ENCODE measurements around the gene DCUN1D3.

The DCUN1D3 gene

DNA sequence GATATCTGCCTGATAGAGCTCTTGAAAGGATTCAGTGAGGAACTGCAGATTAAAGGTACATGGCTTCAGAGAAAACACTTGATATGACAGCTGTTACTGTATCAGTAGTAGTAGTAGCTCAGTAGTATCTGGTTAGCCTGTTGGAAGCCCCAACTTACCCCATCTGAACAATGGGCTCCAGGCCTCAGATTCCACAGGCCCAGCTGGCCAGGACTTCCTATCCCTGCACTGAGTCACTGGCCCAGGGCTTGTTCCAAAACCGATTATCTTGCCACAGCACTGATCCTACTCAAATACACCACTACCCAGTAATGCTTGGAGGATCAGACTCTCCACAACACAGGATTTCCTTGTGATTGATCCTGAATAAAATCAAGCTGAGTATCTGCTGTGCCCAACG lies 32.6 kb downstream of the DCUN1D3 start:
- TF ChIP-seq GATA2 (IDR thresholded peaks at IDR 0.05; ENCODE audit: low read depth, low read length) = no peak
- TF ChIP-seq GATA3 (IDR thresholded peaks at IDR 0.05; ENCODE audit: low read depth, low read length) = no peak

DNA sequence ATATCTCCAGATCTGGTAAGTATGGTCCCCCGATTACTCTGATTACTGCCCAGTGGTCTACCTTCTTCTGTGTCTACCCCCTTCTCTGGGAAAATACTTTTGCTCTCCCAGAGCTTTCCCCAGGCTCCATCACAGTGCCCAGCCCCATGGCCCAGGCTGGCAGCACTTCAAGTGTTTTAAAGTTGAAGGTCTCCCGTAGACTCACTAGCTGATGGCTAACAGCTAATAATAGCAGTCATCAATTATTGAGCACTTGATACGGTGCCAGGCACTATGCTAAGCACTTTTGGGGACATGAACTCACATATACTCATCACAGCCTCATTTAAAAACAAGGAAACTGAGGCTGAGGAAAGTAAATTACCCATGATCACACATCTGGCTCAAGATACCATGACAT lies 33.4 kb downstream of the DCUN1D3 start:
- no peak for TF ChIP-seq GATA2 (IDR thresholded peaks at IDR 0.05; ENCODE audit: low read depth, low read length)
- TF ChIP-seq GATA3 (IDR thresholded peaks at IDR 0.05; ENCODE audit: low read depth, low read length) = no peak

DNA sequence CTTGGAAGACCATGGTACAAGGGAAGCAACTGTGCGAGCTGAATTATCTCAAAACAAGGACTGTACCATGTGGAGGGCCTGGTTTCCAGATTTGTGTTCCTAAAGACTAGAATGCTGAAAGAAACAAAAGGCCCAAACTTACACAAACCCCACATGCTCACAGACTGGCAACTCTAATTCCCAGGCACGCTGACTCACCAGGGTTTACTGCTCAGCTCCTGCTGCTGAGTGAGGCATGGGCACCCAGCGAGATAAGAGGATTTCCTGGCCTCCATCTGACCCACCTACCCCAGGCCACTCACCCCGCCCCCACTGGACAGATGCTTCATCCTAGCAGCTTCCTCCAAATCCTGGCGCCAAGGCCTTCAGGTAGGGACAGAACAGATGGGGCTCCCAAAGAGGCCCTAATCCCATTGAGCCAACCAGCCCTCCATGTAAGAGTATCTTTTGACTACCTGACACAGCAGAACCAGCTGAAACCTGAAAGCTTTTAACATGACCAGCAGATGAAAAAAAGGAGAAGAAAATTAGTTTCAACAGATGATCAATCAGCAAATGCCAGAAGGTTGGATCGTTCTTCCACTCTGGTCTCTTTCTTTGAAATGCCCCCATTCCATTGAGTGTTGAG lies 33.9 kb downstream of the DCUN1D3 start:
- TF ChIP-seq GATA2 (IDR thresholded peaks at IDR 0.05; ENCODE audit: low read depth, low read length) (no peak), GATA3 (IDR thresholded peaks at IDR 0.05; ENCODE audit: low read depth, low read length) (no peak)

DNA sequence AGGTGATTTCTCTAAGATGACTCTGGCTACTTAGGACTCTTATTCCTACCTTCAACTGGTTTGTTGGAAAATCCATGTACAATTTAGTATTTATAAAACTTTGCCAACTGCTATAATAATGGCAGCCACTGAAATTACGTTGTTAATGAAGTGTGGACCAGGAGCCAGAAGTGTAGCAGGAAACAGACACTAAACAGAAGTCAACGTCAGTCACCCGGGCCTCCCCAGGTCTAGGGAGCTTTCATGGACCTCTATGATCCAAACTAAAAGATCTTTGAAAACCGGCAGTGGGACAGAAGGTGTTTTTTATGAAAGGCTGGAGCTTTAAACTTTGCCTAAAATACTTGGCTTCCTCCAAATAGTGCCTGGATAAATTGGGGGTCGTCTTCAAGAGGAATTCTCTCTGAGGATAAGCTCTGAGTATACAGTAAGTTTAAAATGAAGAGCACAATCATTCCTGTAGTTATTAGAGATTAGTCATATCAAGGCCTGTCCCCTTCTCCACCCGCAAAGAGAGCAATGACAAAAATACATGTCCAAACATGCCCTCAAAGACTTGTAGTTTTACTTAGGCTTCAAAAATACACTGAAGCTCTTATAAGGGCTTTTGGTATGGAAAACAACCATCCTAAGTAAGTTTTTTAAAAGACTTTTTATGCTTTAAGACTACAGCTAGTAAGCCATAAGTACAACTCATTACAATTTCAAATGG lies 34.6 kb downstream of the DCUN1D3 start:
- TF ChIP-seq GATA2 (IDR thresholded peaks at IDR 0.05; ENCODE audit: low read depth, low read length) = no peak
- no peak for TF ChIP-seq GATA3 (IDR thresholded peaks at IDR 0.05; ENCODE audit: low read depth, low read length)

DNA sequence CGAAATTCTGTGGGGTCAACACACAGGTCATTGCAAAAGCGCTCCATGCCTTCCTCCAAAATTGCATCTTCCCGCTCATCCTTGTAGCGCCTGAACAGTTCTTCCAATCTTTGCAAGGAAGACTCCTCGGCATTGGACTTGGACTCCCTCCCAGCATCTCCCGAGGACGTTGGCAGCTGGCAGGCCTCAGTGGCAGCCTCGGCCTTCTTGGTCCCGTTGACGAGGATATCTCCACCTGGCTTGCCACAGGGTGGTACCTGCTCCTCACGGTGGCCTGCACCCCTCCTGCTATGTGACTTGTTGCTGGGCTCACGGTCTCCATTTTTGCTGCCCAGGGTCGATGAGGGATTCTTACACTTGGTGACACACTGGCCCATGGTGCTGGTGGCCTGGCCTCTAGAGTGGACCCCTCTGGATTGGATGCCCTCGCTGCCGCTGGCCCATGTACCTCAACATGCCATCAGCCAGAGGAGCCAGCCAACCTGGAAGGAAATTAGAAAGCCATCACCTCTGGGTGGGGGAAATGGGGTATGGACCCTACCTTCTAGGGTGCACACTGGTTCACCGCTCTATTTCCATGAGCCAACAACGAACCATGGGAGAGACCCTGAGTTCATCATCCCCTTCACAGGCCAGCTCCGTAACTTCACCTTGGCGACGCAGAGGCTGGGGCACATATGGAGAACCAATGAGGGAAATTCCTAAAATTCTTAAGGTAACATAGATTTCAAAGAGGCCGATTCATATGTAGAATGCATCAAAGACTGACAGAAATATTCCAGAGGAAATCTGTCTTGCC lies 37.8 kb downstream of the DCUN1D3 start:
- TF ChIP-seq GATA2 (IDR thresholded peaks at IDR 0.05; ENCODE audit: low read depth, low read length) (no peak), GATA3 (IDR thresholded peaks at IDR 0.05; ENCODE audit: low read depth, low read length) (no peak)

DNA sequence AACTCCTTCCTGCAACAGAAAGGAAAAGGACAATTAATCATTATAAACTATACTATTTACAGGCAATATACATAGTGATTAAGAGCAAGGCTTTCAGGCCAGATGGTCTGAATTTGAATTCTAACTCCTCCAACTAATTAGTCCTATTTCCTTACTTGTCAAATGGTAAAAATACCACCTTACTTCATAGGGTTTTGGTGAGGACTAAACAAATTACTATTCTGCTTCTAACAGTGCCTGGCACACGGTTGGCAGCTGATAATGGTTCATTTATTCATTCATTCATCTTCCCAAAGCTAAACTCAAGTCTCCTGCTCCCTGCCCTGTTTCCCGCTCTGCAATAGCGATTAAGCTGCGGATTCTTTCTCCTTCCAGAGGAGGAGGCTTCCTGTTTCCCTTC lies 39.8 kb downstream of the DCUN1D3 start:
- TF ChIP-seq GATA2 (IDR thresholded peaks at IDR 0.05; ENCODE audit: low read depth, low read length) (no peak), GATA3 (IDR thresholded peaks at IDR 0.05; ENCODE audit: low read depth, low read length) (no peak)

DNA sequence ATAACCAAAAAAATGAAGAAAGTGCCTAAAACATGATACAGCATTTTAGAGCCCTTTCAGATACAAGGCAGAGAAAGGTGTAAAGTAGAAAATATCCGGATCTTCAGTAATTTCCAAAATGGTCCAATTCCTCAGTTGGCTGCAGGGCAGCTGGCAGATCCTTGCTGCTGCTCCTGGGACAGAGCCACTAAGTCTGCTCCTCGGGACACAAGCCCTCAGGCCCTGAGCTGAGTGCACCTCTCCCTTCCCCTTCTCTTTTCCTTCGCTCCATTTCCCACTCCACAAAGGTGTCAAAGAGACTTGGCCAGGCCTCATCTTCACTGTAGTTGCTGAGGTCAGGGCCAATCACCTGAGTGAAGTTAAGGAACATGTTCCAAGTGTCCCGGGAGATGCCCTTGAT lies 40.5 kb downstream of the DCUN1D3 start:
- TF ChIP-seq GATA2 (IDR thresholded peaks at IDR 0.05; ENCODE audit: low read depth, low read length) = no peak
- TF ChIP-seq GATA3 (IDR thresholded peaks at IDR 0.05; ENCODE audit: low read depth, low read length) = no peak

DNA sequence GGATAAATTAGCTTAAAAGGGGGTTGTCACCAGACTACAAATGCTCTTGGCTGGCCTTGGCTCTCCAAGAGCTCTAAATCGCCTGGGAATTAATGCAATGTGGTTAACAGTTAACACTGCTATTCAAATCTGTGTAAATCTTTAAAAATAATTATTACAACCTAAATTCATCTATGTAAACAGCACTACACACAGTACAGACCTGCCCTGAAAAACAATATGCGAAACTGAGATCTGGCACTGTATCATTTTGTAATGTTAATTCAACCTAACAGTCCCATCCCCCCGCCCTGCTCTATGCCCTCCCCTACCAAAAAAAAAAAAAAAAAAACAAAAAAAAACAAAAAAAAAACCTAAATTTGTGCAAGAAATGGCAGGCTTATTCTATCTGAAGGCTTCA lies 40.9 kb downstream of the DCUN1D3 start:
- TF ChIP-seq GATA3 (IDR thresholded peaks at IDR 0.05; ENCODE audit: low read depth, low read length) (no peak), GATA2 (IDR thresholded peaks at IDR 0.05; ENCODE audit: low read depth, low read length) (no peak)

DNA sequence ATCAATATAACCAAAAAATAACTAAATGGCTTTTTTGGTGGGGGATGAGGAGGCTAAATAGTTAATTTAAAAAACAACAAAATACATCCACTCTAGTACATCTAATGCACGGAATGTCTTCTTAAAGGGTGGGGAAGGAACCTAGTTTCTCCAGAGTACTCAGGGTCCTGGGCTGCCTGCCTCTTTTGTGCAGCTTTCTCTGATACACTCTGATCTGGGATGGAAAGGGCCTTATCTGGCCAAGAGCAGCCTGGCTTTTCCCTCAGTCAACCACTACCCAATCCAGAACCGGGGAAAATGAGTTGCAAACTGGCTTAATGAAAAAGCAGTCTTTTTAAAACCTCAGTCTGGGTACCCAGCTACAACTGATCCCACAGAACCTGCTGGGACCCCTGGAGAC lies 42.9 kb downstream of the DCUN1D3 start:
- TF ChIP-seq GATA2 (IDR thresholded peaks at IDR 0.05; ENCODE audit: low read depth, low read length) (no peak), GATA3 (IDR thresholded peaks at IDR 0.05; ENCODE audit: low read depth, low read length) (no peak)

DNA sequence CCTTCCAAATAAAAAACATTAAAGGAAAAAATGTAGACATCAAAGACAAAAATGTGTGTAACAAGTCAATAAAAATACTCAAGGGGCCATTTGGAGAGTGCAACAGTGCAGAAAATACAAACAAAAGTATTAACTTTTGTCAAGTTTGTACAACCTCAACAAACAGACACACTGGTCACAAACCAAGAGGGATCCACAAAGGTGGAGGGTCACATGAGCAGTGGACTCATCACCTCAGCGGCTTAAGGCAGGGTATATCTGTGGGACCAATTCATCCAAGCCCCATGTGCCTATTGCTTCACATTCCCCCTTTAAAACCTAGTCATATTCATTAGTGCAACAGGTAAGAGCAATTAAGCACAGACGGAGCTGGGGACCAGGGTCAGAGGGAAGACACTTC lies 45.2 kb downstream of the DCUN1D3 start:
- no peak for TF ChIP-seq GATA2 (IDR thresholded peaks at IDR 0.05; ENCODE audit: low read depth, low read length)
- no peak for TF ChIP-seq GATA3 (IDR thresholded peaks at IDR 0.05; ENCODE audit: low read depth, low read length)

DNA sequence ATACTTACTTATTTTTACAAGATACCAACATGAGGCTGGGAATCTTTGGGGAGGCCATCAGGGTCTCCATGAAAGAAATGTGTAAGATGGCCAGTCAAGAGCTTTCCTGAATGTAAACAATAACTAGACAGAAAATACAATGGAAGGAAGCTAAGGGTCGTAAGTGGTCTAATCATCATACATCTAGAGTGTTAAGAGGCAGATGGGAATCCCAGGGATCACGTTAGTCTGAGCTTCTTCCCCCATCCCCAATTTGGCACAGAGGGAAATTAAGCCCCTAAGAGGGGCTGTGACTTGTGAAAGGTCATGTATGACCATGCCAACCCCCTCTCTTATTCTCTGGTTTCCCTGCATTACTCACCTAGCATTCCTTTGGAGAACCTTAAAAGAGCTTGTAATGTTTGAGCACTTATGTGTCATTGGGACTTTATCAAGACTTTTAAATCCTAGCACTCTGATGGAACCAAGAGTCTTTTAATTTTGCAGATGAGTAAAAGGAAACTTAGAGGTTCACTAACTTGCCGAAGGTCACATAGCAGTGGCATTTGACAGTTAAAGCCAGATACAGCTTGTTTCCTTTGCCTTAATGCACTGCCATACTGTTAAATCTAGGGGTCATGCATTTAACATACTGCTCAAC lies 46.1 kb downstream of the DCUN1D3 start:
- TF ChIP-seq GATA3 (IDR thresholded peaks at IDR 0.05; ENCODE audit: low read depth, low read length) (no peak), GATA2 (IDR thresholded peaks at IDR 0.05; ENCODE audit: low read depth, low read length) (no peak)

DNA sequence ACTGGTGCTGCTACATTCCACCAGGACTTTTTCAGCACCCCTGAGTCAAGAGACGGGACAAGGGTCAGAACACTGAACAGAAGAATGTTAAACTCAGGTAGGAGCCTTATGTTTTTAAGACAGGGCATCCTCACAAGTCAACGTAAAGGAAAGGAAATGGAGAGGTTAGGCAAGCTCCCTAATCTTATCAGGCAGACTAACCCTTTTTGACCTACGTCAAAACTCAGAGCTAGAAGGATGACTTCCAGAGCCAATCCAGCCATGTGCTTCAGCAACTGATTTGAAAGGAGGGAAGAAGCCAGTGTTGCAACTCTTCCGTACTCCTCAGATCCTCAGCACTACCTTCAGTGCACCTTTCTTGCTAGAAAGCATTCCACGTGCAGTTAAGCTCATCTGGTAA lies 47.0 kb downstream of the DCUN1D3 start:
- no peak for TF ChIP-seq GATA3 (IDR thresholded peaks at IDR 0.05; ENCODE audit: low read depth, low read length)
- no peak for TF ChIP-seq GATA2 (IDR thresholded peaks at IDR 0.05; ENCODE audit: low read depth, low read length)

DNA sequence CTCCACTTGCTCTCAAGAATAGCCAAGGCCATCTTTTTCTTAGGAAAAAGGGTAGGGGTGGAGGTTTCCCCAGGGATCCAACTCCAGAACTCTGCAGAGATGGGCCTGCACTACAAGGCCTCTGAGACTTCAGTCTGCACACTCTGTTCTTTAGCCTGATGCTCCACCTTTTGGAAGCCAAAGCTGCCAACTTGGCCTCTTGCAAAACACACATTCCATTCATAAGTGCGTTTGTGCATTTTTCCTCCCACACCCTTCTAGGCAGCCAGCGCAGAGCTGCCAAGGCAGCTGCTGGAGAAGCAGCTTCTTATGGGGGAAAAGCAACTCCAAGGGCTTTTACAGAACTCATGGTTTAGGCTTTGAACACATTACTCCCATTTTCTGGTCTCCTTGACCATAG lies 48.6 kb downstream of the DCUN1D3 start:
- no peak for TF ChIP-seq GATA3 (IDR thresholded peaks at IDR 0.05; ENCODE audit: low read depth, low read length)
- no peak for TF ChIP-seq GATA2 (IDR thresholded peaks at IDR 0.05; ENCODE audit: low read depth, low read length)

DNA sequence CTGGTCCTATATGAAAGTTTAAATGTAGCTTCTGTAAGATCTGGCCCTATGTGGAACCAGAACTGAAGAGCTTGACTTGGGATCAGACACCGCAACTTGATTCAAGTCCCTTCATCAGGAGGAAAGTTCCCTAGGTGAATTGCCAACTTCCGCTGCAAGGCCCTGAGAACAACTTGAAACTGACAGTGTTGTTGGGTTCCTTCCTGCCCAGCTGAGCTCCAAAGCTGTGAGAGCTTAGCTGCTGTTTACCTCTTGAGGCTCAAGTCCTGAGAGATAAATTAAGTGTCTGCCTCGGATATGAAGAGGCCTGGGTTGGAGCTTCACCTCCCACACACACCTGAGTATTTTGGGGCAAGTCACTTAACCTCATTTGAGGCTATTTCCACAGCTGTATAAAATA lies 49.2 kb downstream of the DCUN1D3 start:
- TF ChIP-seq GATA2 (IDR thresholded peaks at IDR 0.05; ENCODE audit: low read depth, low read length) (no peak), GATA3 (IDR thresholded peaks at IDR 0.05; ENCODE audit: low read depth, low read length) (no peak)

Data from SH-SY5Y (cell line).